GM18907 (cell line): ENCODE measurements around the gene EAF1.
"Not testable (repeated sequence)": the region's sequence is repeated elsewhere in the genome, so short reads cannot be mapped to it uniquely, and the experiment has no call there.

Source experiments
- ATAC-seq: cut with Tn5 transposase; IDR thresholded peaks from one replicate; pipeline ENCODE4 v1.9.1; 2021; ENCODE audit warnings: mild to moderate bottlenecking, moderate library complexity; ENCODE audit not compliant: unreplicated experiment

The EAF1 gene

GRCh38 chr3:15427182-15427880 is at the start of gene EAF1, which contains the start of gene METTL6:
EAF1 (plus strand) TSS chr3:15427598; CDS start chr3:15427780, 182 bp downstream.
METTL6 (minus strand) TSS chr3:15427544; CDS start chr3:15426511, 1,033 bp downstream.
- peak; percentile 89 for ATAC-seq

GRCh38 chr3:15377961-15378791 is 49.2 kb upstream of the EAF1 start:
- ATAC-seq: peak; percentile 82

- no peak for ATAC-seq
These were observed 46.2 kb upstream of the EAF1 start for GRCh38 chr3:15380980-15381890.

- ATAC-seq: no peak
These were observed 44.9 kb upstream of the EAF1 start for GRCh38 chr3:15382405-15382923.

- ATAC-seq: peak; percentile 83
These were observed 42.7 kb upstream of the EAF1 start for GRCh38 chr3:15384510-15385237.

- ATAC-seq: peak; percentile 4
These were observed 42.1 kb upstream of the EAF1 start for GRCh38 chr3:15385238-15385695.

- no peak for ATAC-seq
These were observed 41.3 kb upstream of the EAF1 start for GRCh38 chr3:15385901-15386653.

- ATAC-seq: not testable (repeated sequence)
These were observed 40.8 kb upstream of the EAF1 start for GRCh38 chr3:15386654-15386955.

- ATAC-seq: no peak
These were observed 40.2 kb upstream of the EAF1 start for GRCh38 chr3:15387171-15387581.

- no peak for ATAC-seq
These were observed 39.7 kb upstream of the EAF1 start for GRCh38 chr3:15387735-15388134.

GRCh38 chr3:15388335-15388734 is 39.1 kb upstream of the EAF1 start:
- ATAC-seq: not testable (repeated sequence)

- ATAC-seq: no peak
These were observed 36.9 kb upstream of the EAF1 start for GRCh38 chr3:15390460-15390859.

- no peak for ATAC-seq
These were observed 36.4 kb upstream of the EAF1 start for GRCh38 chr3:15391007-15391406.

- ATAC-seq: not testable (repeated sequence)
These were observed 34.1 kb upstream of the EAF1 start for GRCh38 chr3:15393252-15393651.

- ATAC-seq: not testable (repeated sequence)
These were observed 28.7 kb upstream of the EAF1 start for GRCh38 chr3:15398731-15399133.

- ATAC-seq: no peak
These were observed 27.4 kb upstream of the EAF1 start for GRCh38 chr3:15399970-15400369.

- ATAC-seq: no peak
These were observed 25.5 kb upstream of the EAF1 start for GRCh38 chr3:15401936-15402335.

- no peak for ATAC-seq
These were observed 23.9 kb upstream of the EAF1 start for GRCh38 chr3:15403495-15403894.

GRCh38 chr3:15403965-15404364 is 23.4 kb upstream of the EAF1 start:
- no peak for ATAC-seq
